ENCODE data around the gene FXYD5.

- no peak for TF ChIP-seq TAF1 (IDR thresholded peaks at IDR 0.05; ENCODE audit: borderline replicate concordance, insufficient read depth, low read length)
- TF ChIP-seq, protein P1, sequence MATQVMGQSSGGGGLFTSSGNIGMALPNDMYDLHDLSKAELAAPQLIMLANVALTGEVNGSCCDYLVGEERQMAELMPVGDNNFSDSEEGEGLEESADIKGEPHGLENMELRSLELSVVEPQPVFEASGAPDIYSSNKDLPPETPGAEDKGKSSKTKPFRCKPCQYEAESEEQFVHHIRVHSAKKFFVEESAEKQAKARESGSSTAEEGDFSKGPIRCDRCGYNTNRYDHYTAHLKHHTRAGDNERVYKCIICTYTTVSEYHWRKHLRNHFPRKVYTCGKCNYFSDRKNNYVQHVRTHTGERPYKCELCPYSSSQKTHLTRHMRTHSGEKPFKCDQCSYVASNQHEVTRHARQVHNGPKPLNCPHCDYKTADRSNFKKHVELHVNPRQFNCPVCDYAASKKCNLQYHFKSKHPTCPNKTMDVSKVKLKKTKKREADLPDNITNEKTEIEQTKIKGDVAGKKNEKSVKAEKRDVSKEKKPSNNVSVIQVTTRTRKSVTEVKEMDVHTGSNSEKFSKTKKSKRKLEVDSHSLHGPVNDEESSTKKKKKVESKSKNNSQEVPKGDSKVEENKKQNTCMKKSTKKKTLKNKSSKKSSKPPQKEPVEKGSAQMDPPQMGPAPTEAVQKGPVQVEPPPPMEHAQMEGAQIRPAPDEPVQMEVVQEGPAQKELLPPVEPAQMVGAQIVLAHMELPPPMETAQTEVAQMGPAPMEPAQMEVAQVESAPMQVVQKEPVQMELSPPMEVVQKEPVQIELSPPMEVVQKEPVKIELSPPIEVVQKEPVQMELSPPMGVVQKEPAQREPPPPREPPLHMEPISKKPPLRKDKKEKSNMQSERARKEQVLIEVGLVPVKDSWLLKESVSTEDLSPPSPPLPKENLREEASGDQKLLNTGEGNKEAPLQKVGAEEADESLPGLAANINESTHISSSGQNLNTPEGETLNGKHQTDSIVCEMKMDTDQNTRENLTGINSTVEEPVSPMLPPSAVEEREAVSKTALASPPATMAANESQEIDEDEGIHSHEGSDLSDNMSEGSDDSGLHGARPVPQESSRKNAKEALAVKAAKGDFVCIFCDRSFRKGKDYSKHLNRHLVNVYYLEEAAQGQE (IDR thresholded peaks at IDR 0.05; ENCODE audit: insufficient read depth in 1 of 2, low read depth in 2 of 2, low read length in 2 of 2), result no peak
These were observed 28.5 kb upstream of the FXYD5 start for GRCh38 chr19:35125749-35126623.

Data from PFSK-1 (cell line).